BLaER1 (cell line): Measurements from ENCODE around the gene GBF1.

ENCODE experiments used
- H3K27ac ChIP-seq: shearing (Covaris generic); formaldehyde crosslinking; 2 replicates; pipeline ENCODE4 v1.8.1; 2022
- H3K27me3 ChIP-seq: shearing (Covaris generic); formaldehyde crosslinking; 2 replicates; pipeline ENCODE4 v1.8.1; 2022
- H3K36me3 ChIP-seq: shearing (Covaris generic); formaldehyde crosslinking; 2 replicates; pipeline ENCODE4 v1.8.1; 2022
- H3K4me1 ChIP-seq: shearing (Covaris generic); formaldehyde crosslinking; 2 replicates; pipeline ENCODE4 v1.8.1; 2022
- H3K4me2 ChIP-seq: shearing (Covaris generic); formaldehyde crosslinking; 2 replicates; pipeline ENCODE4 v1.8.1; 2022
- H3K4me3 ChIP-seq: shearing (Covaris generic); formaldehyde crosslinking; 2 replicates; pipeline ENCODE4 v1.8.1; 2022
- H3K9ac ChIP-seq: shearing (Covaris generic); formaldehyde crosslinking; 2 replicates; pipeline ENCODE4 v1.8.1; 2022
- H3K9me3 ChIP-seq: shearing (Covaris generic); formaldehyde crosslinking; 2 replicates; pipeline ENCODE4 v1.8.1; 2022
- H4K20me1 ChIP-seq: shearing (Covaris generic); formaldehyde crosslinking; 2 replicates; pipeline ENCODE4 v1.8.1; 2022
- Cebpa-rat ChIP-seq: shearing (Covaris generic); IDR thresholded peaks from 2 replicates; pipeline ENCODE4 v1.8.1; 2022

Gene GBF1

DNA sequence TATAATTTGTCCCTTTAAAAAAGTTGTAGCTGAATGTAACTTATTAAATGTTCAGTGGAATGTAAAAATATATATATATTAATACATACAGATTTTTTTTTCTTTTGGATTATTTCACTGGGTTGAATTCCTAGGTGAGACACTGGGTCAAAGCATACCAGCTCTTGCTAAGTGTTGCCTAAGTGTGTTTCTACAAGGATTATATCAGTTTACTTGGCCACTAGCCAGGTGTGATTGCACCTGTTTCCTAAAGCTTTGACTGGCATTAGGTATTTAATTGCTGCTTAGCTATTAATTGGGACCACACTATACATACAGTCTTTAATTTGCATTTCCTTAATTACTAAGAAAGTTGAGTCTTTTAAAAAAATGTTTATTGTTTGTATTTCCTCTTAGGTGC, 24.7 kb upstream of the GBF1 start:
- Histone ChIP-seq H3K27me3 (no peaks in the 10 kb centered on the region), H3K36me3 (no peaks in the 10 kb centered on the region), H3K9me3 (no peaks in the 10 kb centered on the region), H3K4me2 (no peak overlapping the region), H3K4me3 (no peak overlapping the region), H4K20me1 (no peaks in the 10 kb centered on the region), H3K4me1 (peaks cover 3% of the 10 kb centered on the region), H3K9ac (no peak overlapping the region), H3K27ac (no peak overlapping the region)
- no peak for TF ChIP-seq Cebpa-rat

GRCh38 chr10:102222797-102223196, 22.5 kb upstream of the GBF1 start:
- H3K27ac ChIP-seq: no peak overlapping the region
- H3K9ac ChIP-seq: no peak overlapping the region
- no peaks in the 10 kb centered on the region for H3K36me3 ChIP-seq
- no peaks in the 10 kb centered on the region for H4K20me1 ChIP-seq
- no peak overlapping the region for H3K4me2 ChIP-seq
- peaks cover 16% of the 10 kb centered on the region for H3K4me1 ChIP-seq
- peaks cover 11% of the 10 kb centered on the region; the same call in 1 of the 2 replicates for H3K27me3 ChIP-seq
- no peak for TF ChIP-seq Cebpa-rat
- no peaks in the 10 kb centered on the region for H3K9me3 ChIP-seq
- no peak overlapping the region for H3K4me3 ChIP-seq

DNA sequence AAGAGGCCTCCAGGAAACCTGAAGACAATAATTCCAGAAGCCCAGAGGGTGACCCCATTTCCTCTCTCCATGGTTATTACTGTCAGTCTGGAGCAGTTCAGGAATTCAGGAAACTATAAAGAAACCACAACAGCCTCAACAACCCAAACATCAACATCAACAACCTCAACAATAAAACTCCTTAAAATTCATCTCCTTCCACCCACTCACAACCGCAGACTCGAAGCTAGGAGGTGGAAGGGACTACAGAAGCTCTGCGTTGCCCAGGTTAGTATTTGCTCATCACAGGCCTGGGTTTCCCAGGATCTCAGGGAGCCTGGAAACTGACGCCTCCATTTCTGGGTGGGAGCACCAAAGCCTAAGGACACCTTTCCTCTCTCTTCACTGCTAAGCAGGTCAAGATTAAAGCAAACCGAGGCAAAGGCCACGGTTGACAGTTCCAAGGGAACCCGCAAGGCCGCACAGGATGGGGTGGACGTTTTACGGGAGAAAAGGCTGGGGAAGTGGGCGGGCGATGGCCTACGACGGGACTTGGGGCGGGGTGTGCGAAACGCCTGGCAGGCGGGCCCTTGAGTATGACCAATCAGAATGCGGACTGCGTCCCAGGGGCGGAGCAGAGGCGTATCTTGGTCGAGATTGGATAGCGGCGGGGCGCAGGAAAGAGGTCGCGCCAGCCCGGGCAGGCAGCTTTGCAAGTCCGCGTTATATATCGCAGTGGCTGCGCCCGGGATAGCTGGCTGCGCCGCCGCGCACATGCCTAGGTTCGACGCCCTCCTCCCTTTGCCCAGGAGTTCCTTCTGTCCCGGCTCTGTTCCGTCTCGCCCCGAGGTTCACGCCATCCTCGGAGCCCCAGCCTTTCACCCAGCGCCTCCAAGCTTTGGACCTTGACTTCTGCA, 19.4 kb upstream of the GBF1 start, which contains the start of gene ELOVL3:
Gene ELOVL3 (plus strand): TSS at position 654 of the 896 bp plus-strand sequence. CDS start 250 bp downstream, outside the sequence.
- Histone ChIP-seq H3K9ac (no peak within 1 kb of the TSS), H3K4me3 (peak within 1 kb of the TSS; percentile 53)

GRCh38 chr10:102226542-102226870, 18.8 kb upstream of the GBF1 start:
- peaks cover 26% of the 10 kb centered on the region for H3K4me1 ChIP-seq
- TF ChIP-seq Cebpa-rat: no peak
- peak overlapping the region; percentile 87 for H3K4me2 ChIP-seq
- no peak overlapping the region for H3K9ac ChIP-seq
- no peaks in the 10 kb centered on the region for H3K36me3 ChIP-seq
- H3K27me3 ChIP-seq: peaks cover 48% of the 10 kb centered on the region
- no peaks in the 10 kb centered on the region for H3K9me3 ChIP-seq
- no peak overlapping the region for H3K27ac ChIP-seq
- H3K4me3 ChIP-seq: peak overlapping the region; percentile 53
- peaks cover 11% of the 10 kb centered on the region for H4K20me1 ChIP-seq

More for the DNA sequence above, 19.4 kb upstream of the GBF1 start, which contains the start of gene ELOVL3:
- peak within 1 kb of the TSS; percentile 87 for H3K4me2 ChIP-seq
- no peak within 1 kb of the TSS for H3K27ac ChIP-seq
- H4K20me1 ChIP-seq: peaks cover 9% of the 10 kb centered on the region
- TF ChIP-seq Cebpa-rat: no peak
- peaks cover 41% of the 10 kb centered on the region for H3K27me3 ChIP-seq
- peaks cover 26% of the 10 kb centered on the region for H3K4me1 ChIP-seq
- no peaks in the 10 kb centered on the region for H3K9me3 ChIP-seq
- no peaks in the 10 kb centered on the region for H3K36me3 ChIP-seq

- TF ChIP-seq Cebpa-rat: no peak
- Histone ChIP-seq H4K20me1 (peaks cover 11% of the 10 kb centered on the region), H3K9ac (no peak overlapping the region), H3K4me1 (peaks cover 26% of the 10 kb centered on the region), H3K4me3 (no peak overlapping the region), H3K4me2 (peak overlapping the region; percentile 87; the same call in 1 of the 2 replicates), H3K27ac (no peak overlapping the region), H3K27me3 (peaks cover 53% of the 10 kb centered on the region), H3K36me3 (no peaks in the 10 kb centered on the region), H3K9me3 (no peaks in the 10 kb centered on the region)
These were observed 18.3 kb upstream of the GBF1 start for GRCh38 chr10:102227050-102227449.

DNA sequence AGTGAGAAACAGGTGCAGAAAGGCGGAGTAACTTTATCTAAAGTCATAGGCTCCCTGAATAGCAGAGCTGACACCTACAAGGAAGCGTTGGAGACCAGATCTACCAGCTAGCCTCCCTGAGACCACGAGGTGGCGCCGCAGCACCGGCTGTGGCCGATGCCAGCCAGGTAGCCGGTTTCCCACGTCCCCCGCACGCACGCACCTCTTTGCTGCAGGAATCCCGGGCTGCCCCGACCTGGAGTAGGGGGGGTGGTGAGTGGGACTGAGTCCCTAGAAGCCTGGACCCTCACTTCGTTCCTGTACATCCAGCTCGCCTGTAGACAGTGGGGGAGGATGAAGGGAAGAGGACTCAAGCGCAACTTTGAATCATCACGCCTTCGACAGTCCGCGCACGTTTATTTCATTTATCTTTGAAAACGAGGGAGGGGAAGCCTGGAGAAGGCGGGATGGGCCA, 15.5 kb upstream of the GBF1 start:
- Histone ChIP-seq H3K9me3 (no peaks in the 10 kb centered on the region), H3K27me3 (peaks cover 61% of the 10 kb centered on the region)

DNA sequence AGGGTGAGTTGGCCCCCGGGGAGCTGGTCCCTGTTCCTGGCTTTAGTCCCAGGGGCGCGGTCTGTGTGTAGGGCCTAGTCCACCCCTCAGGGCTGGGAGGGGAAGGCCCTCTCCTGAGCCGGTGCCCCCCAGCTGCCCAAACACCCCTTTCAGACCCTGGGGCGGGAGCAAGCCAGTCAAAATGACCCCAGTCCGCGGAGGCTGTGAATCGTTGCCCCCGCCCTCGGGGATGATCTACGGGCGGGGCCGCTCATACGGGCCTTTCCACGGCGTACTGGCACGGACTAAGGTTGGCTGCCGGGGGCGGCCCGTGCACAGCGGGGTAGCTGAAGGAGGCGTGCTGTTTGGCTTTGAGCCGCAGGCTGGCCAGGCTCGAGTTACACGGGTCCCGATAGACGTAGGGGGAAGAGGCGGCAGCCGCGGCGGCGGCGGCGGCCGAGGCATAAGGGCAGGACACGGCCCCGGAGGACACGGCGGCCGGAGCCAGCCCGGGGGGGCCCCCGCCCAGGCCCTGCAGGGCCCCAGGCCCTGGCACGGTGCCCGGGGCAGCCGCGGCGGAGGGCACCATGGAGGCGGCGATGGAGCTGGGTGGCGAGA, 15.0 kb upstream of the GBF1 start:
- Histone ChIP-seq H4K20me1 (peaks cover 17% of the 10 kb centered on the region), H3K9ac (no peak overlapping the region), H3K9me3 (no peaks in the 10 kb centered on the region), H3K4me1 (peaks cover 25% of the 10 kb centered on the region), H3K27me3 (peaks cover 61% of the 10 kb centered on the region), H3K36me3 (no peaks in the 10 kb centered on the region), H3K4me3 (peak overlapping the region; percentile 49), H3K4me2 (peak overlapping the region; percentile 66), H3K27ac (no peak overlapping the region)
- no peak for TF ChIP-seq Cebpa-rat

More for the DNA sequence above, 15.5 kb upstream of the GBF1 start:
- Histone ChIP-seq H3K27ac (no peak overlapping the region), H4K20me1 (peaks cover 17% of the 10 kb centered on the region), H3K9ac (no peak overlapping the region), H3K4me2 (peak overlapping the region; percentile 66), H3K4me1 (peaks cover 26% of the 10 kb centered on the region), H3K4me3 (peak overlapping the region; percentile 49), H3K36me3 (no peaks in the 10 kb centered on the region)
- no peak for TF ChIP-seq Cebpa-rat

- H3K9me3 ChIP-seq: no peaks in the 10 kb centered on the region
- no peak overlapping the region for H3K9ac ChIP-seq
- peaks cover 61% of the 10 kb centered on the region for H3K27me3 ChIP-seq
- H3K36me3 ChIP-seq: no peaks in the 10 kb centered on the region
- peaks cover 17% of the 10 kb centered on the region for H4K20me1 ChIP-seq
- no peak for TF ChIP-seq Cebpa-rat
- peaks cover 20% of the 10 kb centered on the region for H3K4me1 ChIP-seq
- H3K4me2 ChIP-seq: no peak overlapping the region
- no peak overlapping the region for H3K4me3 ChIP-seq
- H3K27ac ChIP-seq: no peak overlapping the region
These were observed 14.4 kb upstream of the GBF1 start for GRCh38 chr10:102230861-102231356.

DNA sequence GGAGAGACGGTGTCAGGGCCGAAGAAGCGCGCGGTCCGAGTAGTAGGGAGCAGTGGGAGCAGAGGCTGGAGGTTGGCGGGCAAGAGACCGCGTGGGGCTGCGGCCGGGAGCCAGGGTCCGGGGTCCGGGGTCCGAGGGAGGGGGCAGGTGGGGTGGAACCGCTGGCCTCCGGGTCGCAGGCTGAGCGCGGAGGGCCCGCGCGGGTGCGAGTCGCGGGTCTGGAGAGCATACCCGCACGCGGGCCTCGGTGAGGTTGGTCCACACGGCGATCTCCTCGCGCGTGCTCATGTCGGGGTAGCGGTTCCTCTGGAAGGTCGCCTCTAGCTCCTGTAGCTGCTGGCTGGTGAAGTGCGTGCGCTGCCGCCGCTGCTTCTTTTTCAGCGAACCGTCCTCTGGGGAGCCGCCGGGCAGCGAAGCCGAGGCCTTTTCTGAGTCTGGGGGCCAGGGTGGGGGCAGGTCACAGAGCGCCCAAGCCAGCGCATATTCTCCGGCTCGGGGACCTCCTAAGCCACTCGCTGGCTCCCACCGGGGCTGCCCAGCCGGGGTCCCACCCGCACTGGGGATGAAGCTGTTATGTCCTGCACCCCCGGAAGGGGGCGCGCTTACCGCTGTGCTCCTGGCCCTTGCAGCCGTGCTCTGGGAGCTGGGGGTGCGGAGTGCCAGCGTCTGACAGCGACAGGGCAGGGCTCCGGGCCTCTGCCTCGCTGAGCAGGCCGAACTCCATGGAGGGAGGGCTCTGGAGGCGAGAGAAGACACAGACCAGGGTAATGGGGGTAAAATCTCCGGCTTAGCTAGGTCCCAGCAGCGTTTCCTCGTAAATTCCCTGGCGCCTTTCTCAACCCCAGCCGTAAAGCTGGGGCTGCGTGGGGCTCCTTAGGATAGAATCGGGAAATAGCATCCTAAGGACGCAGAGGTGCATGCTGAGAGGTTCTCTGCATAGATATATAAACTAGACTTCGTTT, 13.7 kb upstream of the GBF1 start:
- Histone ChIP-seq H3K27ac (no peak overlapping the region), H3K27me3 (peaks cover 61% of the 10 kb centered on the region)

More for the DNA sequence above, 13.7 kb upstream of the GBF1 start:
- Histone ChIP-seq H3K9me3 (no peaks in the 10 kb centered on the region), H4K20me1 (peaks cover 17% of the 10 kb centered on the region), H3K36me3 (no peaks in the 10 kb centered on the region), H3K4me3 (no peak overlapping the region), H3K9ac (no peak overlapping the region), H3K4me1 (peaks cover 14% of the 10 kb centered on the region), H3K4me2 (no peak overlapping the region)
- no peak for TF ChIP-seq Cebpa-rat
